Esophagus squamous epithelium (tissue), 4 donors: Measurements from ENCODE around the gene CACUL1.

ENCODE experiments used
- POLR2A ChIP-seq, 4 donors: fragments of 450-650 bp; IDR thresholded peaks; one replicate each; pipeline ENCODE4 v1.6.1; 2017; ENCODE audit warnings: antibody characterized with exemption in 4 of 4, mild to moderate bottlenecking in 4 of 4, moderate library complexity in 3 of 4
- TF ChIP-seq, protein P1 (sequence below), 6 experiments: fragments of 450-650 bp in 4 of 6; fragments of 200-600 bp in 2 of 6; sonication (generic) in 2 of 6; IDR thresholded peaks; one replicate each; pipeline ENCODE4 v1.5.1; 2016 to 2019; ENCODE audit warnings: antibody characterized with exemption in 6 of 6, mild to moderate bottlenecking in 4 of 6, moderate library complexity in 4 of 6

DNA sequence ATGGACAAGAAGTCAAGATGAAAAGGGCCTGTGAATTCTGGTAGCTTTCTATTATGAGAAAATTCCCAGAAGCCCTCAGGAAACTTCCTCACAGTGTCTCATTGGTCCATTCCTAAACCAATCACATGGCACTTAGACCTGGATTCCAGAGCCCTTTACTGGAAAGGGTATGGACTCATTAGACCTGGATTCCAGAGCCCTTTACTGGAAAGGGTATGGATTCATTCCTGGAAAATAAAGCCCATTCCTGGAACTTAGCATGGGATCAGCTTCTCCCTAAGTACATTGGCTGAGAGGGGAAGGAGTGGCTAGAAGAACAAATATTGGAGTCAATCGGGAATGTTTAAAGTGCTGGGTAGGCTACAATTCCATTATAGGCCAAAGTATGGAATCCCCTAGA, 3.7 kb upstream of the CACUL1 start:
- TF ChIP-seq, protein P1, sequence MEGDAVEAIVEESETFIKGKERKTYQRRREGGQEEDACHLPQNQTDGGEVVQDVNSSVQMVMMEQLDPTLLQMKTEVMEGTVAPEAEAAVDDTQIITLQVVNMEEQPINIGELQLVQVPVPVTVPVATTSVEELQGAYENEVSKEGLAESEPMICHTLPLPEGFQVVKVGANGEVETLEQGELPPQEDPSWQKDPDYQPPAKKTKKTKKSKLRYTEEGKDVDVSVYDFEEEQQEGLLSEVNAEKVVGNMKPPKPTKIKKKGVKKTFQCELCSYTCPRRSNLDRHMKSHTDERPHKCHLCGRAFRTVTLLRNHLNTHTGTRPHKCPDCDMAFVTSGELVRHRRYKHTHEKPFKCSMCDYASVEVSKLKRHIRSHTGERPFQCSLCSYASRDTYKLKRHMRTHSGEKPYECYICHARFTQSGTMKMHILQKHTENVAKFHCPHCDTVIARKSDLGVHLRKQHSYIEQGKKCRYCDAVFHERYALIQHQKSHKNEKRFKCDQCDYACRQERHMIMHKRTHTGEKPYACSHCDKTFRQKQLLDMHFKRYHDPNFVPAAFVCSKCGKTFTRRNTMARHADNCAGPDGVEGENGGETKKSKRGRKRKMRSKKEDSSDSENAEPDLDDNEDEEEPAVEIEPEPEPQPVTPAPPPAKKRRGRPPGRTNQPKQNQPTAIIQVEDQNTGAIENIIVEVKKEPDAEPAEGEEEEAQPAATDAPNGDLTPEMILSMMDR (IDR thresholded peaks at IDR 0.05): no peak
- no peak for TF ChIP-seq POLR2A (IDR thresholded peaks at IDR 0.05)
